Measurements from ENCODE around the gene RBM4.

DNA sequence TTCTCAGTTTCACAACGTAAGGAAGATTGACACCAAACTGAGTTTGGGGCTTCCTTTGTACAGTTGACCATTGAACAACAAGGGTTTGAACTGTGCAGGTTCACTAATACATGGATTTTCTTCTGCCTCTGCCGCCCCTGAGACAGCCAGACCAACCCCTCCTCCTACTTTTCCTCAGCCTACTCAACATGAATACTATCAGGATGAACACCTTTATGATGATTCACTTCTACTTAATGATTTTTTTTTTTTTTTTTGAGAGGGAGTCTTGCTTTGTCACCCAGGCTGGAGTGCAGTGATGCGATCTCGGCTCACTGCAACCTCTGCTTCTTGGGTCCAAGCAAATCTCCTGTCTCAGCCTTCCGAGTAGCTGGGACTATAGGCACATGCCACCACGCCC is 14.6 kb downstream of the RBM4 start:
- TF ChIP-seq, protein P1, sequence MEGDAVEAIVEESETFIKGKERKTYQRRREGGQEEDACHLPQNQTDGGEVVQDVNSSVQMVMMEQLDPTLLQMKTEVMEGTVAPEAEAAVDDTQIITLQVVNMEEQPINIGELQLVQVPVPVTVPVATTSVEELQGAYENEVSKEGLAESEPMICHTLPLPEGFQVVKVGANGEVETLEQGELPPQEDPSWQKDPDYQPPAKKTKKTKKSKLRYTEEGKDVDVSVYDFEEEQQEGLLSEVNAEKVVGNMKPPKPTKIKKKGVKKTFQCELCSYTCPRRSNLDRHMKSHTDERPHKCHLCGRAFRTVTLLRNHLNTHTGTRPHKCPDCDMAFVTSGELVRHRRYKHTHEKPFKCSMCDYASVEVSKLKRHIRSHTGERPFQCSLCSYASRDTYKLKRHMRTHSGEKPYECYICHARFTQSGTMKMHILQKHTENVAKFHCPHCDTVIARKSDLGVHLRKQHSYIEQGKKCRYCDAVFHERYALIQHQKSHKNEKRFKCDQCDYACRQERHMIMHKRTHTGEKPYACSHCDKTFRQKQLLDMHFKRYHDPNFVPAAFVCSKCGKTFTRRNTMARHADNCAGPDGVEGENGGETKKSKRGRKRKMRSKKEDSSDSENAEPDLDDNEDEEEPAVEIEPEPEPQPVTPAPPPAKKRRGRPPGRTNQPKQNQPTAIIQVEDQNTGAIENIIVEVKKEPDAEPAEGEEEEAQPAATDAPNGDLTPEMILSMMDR (IDR thresholded peaks at IDR 0.05; ENCODE audit: insufficient read depth, low read depth, low read length), result no peak
- no peak for TF ChIP-seq EZH2 (IDR thresholded peaks at IDR 0.05; ENCODE audit: insufficient read depth, low read length)
